Activated CD8-positive, alpha-beta T cell treated with anti-CD3 and anti-CD28 coated beads, Interleukin-2, amount 10 ng/mL, durations not matched to agents 7 days and 5 days (primary cell): ENCODE data around the gene CEP112. TPM values are rescaled to one million over a fixed set of nuclear protein-coding genes. Genes with fewer than 3 reads are reported as not detected.

ENCODE experiments used
- ATAC-seq: fragments of 150-1000 bp; cut with Tn5 transposase; one replicate; pipeline ENCODE4 v1.10.0; 2021; ENCODE audit warnings: moderate library complexity
- CTCF ChIA-PET: fragments of 350-600 bp; sonication (Branson Sonifier 250); formaldehyde crosslinking; loops from one replicate; lab custom pipeline; 2021; ENCODE audit warnings: antibody characterized with exemption; lab: Charles Lee
- POLR2A ChIA-PET: fragments of 350-600 bp; sonication (Branson Sonifier 250); formaldehyde crosslinking; loops from one replicate; lab custom pipeline; 2021; ENCODE audit warnings: antibody characterized with exemption; lab: Charles Lee
- DNase-seq: peaks from one replicate; pipeline ENCODE4 v3.0.0-alpha.2; 2020
- H3K27ac Mint-ChIP-seq: one replicate; pipeline ENCODE4 v1.8.0; 2021; ENCODE audit warnings: mild to moderate bottlenecking, mixed read lengths
- H3K27me3 Mint-ChIP-seq: one replicate; pipeline ENCODE4 v1.8.0; 2021; ENCODE audit warnings: low read depth, mixed read lengths
- H3K36me3 Mint-ChIP-seq: one replicate; pipeline ENCODE4 v1.8.0; 2021; ENCODE audit warnings: low read depth, mixed read lengths
- H3K4me1 Mint-ChIP-seq: one replicate; pipeline ENCODE4 v1.8.0; 2021; ENCODE audit warnings: low read depth, mixed read lengths
- H3K4me3 Mint-ChIP-seq: one replicate; pipeline ENCODE4 v1.8.0; 2021; ENCODE audit warnings: mild to moderate bottlenecking, mixed read lengths
- H3K9me3 Mint-ChIP-seq: one replicate; pipeline ENCODE4 v1.8.0; 2022; ENCODE audit warnings: mixed read lengths; ENCODE audit not compliant: insufficient read depth
- total RNA-seq, 2 experiments: library from RNA; stranded (reverse); gene quantifications; one replicate each; pipeline ENCODE4 v1.2.3, GENCODE V29; 2021

Gene CEP112
- total RNA-seq, 2 experiments from 2014 or later, result 2.3 to 2.7 TPM

DNA sequence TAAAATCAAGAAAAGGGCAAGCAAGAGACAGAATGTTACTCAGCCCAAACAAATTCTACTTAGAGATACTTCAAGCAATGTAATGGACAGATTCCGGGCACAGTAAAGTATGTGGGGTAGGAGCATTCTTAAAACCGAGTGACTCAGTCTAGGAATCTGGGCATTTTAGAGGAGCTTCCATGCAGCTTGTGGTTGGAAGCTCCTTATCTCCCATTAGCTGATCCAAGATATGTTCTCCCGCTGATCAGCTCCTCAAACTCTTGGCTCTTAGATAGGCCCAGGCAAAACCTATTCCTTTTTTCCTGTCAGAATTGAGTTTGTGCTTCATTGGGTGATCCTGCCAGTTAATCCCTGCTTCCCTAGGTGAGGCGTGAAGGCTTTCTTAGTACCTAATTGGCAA is 303.3 kb downstream of the CEP112 start:
- no peak for DNase-seq
- Mint-ChIP-seq H3K4me1 (no peaks in the 10 kb centered on the region), H3K27ac (no peak overlapping the region), H3K4me3 (no peak overlapping the region), H3K27me3 (no peaks in the 10 kb centered on the region), H3K9me3 (no peaks in the 10 kb centered on the region), H3K36me3 (no peaks in the 10 kb centered on the region)
- CTCF ChIA-PET, result no interaction called here
- POLR2A ChIA-PET, result no interaction called here
- ATAC-seq, result no peak

DNA sequence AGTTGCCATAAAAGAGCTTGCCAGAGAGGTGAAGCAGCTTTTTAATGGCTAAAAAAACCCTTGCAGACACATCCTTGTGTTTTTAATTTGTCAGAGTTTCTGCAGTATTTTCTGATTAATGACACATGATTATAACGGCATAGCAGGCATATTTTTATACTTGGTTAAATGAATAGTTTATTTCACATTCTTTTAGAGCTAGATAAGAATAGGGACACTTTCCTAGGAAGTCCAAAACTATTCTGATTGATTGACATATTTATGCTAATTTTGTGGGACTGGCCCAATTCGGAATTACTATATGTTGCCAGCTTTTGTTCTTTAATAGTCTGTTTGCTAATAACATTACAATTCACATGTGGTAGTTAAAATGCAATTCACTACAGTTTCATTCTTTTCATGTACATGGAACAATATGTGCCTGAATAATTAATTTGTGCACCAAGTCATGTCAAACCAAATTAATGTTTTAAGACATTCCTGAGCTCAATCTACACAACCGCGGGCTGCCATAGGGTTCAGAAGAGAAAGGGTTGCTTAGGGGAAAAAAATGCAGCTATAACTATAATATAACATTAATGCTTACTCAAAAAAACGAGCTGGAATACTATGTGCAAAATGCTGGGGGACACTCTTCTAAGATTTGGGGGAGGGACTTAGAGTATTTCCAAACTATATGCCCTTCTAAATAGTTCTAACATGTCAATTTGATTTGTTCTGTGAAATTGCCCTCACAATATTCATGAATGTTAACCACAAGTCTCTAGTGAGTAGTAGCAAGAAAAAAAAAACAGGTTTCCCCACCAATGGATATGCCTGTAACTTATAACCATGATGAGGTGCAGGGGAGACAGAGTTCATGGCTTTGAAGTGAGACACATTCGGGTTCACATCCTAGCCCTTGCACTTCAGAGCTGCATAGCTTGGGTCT is 305.4 kb downstream of the CEP112 start:
- POLR2A ChIA-PET, result no interaction called here
- Mint-ChIP-seq H3K9me3 (no peaks in the 10 kb centered on the region), H3K4me1 (no peaks in the 10 kb centered on the region), H3K27me3 (no peaks in the 10 kb centered on the region), H3K4me3 (no peak overlapping the region), H3K36me3 (no peaks in the 10 kb centered on the region), H3K27ac (no peak overlapping the region)
- no peak for DNase-seq
- CTCF ChIA-PET, result no interaction called here
- no peak for ATAC-seq

DNA sequence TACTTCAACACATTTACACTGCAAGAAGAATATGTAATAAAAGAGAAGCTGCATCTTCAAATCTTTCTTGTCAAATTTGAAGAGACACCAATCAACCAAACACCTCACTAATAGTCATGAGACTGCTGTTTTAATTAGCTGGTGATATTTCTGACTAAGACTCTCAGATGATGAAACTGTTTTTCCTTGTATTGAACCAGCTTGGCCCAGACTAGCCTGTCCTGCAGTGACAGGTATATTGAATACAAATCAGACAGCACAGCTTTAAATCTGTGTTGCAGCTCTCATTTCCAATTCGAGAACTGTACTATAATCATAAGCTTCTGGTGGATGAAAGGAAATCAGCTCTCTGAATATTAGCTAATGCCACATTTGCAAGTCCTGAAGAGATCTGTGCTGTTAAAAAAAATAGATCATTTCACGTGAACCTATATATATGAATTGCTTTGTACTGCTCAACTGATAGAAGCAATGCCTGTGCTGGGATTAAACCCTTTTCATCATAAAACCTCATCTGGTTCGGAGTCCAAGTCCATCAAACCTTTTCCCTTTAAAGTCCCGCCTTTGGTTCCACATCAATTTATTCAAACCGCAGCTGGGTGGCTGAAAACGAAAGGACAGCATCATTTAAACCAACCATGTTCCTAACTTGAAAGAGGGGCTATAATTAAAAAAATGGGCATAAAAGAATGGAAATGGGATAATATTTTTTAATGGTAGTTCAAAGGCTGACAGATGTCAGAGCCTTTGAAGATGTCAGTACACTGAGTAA is 306.2 kb downstream of the CEP112 start:
- no peaks in the 10 kb centered on the region for H3K27me3 Mint-ChIP-seq
- H3K36me3 Mint-ChIP-seq, result no peaks in the 10 kb centered on the region
- ATAC-seq (no peak), DNase-seq (no peak)
- no peak overlapping the region for H3K4me3 Mint-ChIP-seq
- no peaks in the 10 kb centered on the region for H3K9me3 Mint-ChIP-seq
- H3K27ac Mint-ChIP-seq, result no peak overlapping the region
- CTCF ChIA-PET, result no interaction called here
- POLR2A ChIA-PET, result no interaction called here
- H3K4me1 Mint-ChIP-seq, result no peaks in the 10 kb centered on the region

DNA sequence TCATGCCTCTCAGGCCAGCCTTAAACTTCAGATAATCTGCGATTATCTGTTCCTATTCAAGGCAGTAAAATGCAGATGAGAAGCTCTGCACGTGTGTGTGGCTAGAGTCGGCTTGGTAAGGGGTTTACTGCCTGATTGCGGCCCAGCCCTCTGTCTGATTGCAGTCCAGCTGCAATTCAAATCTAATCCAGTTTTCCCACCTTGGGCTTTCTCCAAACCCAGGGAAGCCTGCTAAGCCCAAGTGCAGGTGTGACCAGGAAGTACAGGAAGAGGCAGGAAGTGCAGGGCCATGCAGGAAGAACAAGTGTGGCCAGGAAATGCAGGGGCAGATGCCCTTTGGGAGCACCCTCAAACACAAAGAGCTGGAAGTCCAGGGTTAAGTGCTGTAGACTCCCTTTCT is 314.9 kb downstream of the CEP112 start:
- Mint-ChIP-seq H3K27me3 (peaks cover 8% of the 10 kb centered on the region), H3K36me3 (no peaks in the 10 kb centered on the region), H3K4me3 (no peak overlapping the region), H3K9me3 (no peaks in the 10 kb centered on the region), H3K27ac (no peak overlapping the region), H3K4me1 (no peaks in the 10 kb centered on the region)
- POLR2A ChIA-PET, result no interaction called here
- ATAC-seq (no peak), DNase-seq (no peak)
- CTCF ChIA-PET, result no interaction called here

DNA sequence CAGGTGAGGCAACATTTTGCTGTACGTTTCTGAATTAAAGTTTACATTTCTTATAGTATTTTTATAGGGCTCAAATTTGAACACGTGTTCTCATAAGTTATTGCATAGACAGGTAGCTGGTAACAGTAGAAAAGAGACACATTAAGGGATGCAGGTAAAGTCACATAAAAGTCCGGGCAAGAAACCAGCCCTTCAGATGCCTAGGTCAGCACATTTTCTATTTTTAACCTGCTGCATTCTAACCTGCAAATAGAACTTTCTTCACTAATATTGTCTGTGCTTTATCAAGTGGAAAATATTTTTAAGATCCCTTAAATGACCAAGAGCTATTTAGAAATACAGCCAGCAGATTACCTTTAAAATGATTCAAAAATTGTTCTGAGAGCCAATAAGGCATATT is 323.1 kb downstream of the CEP112 start:
- DNase-seq (no peak), ATAC-seq (no peak)
- ChIA-PET CTCF (no interaction called here), POLR2A (no interaction called here)
- peaks cover 3% of the 10 kb centered on the region for H3K27me3 Mint-ChIP-seq
- H3K27ac Mint-ChIP-seq, result no peak overlapping the region
- no peaks in the 10 kb centered on the region for H3K36me3 Mint-ChIP-seq
- no peaks in the 10 kb centered on the region for H3K4me1 Mint-ChIP-seq
- H3K4me3 Mint-ChIP-seq, result no peak overlapping the region
- H3K9me3 Mint-ChIP-seq, result no peaks in the 10 kb centered on the region

DNA sequence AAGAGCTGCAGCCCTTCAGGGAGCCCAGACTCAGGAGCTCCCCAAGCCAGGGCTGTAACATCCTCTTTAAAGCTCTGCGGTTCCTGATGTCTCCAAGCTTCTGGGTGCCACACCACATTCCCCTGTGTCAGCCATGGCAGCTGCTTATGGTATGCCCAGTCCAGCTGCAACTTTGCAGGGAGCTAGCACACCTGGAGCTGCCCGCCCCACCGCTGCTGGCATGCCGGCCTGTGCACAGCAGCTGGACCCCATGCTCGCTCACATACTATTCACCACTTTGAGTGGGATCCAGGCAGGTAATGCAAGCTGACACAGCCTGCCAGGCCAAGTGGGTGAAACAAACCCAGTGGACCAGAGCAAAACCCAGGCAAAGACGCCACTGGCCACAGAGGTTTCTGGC is 324.9 kb downstream of the CEP112 start:
- H3K27ac Mint-ChIP-seq, result no peak overlapping the region
- no peaks in the 10 kb centered on the region for H3K4me1 Mint-ChIP-seq
- H3K9me3 Mint-ChIP-seq, result no peaks in the 10 kb centered on the region
- no peaks in the 10 kb centered on the region for H3K36me3 Mint-ChIP-seq
- no peaks in the 10 kb centered on the region for H3K27me3 Mint-ChIP-seq
- ATAC-seq (no peak), DNase-seq (no peak)
- CTCF ChIA-PET, result no interaction called here
- POLR2A ChIA-PET, result no interaction called here
- H3K4me3 Mint-ChIP-seq, result no peak overlapping the region

DNA sequence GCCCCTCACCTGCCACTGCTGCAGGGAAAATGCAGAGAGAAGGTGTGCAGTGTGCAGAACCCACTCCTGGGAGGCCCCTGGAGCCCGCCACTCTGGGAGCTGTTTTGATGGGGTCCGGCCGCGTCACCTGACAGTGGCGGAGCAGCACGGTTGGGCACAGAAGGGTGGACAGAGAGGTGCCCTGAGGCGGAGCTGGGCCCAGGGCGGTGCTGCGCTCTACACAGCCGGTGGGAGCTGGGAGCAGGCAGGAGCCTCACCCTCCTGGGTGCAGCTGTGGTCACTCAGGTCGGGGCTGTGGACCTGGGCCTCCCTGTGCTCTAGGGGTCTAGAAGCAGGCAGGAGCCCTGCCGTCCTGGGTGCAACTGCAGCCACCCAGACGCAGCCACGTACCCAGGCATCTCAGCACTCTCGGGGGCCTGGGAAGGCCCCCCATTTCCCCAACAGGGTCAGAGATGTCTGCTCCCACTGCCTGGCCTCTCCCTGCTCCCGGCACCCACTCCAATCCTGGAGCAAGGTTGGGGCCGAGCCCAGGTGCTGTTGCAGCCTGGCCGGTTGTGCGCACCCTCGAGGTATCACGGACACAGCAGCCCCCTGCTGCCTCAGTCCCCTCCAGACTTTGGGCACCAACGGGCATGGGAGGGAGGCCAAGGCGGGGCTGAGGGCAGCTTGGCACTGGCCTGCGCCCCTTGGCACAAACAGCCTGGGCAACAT is 326.1 kb downstream of the CEP112 start:
- peaks cover 2% of the 10 kb centered on the region for H3K27me3 Mint-ChIP-seq
- no peaks in the 10 kb centered on the region for H3K9me3 Mint-ChIP-seq
- H3K27ac Mint-ChIP-seq, result no peak overlapping the region
- ChIA-PET POLR2A (no interaction called here), CTCF (no interaction called here)
- no peaks in the 10 kb centered on the region for H3K4me1 Mint-ChIP-seq
- no peak overlapping the region for H3K4me3 Mint-ChIP-seq
- ATAC-seq, result no peak
- no peaks in the 10 kb centered on the region for H3K36me3 Mint-ChIP-seq
- no peak for DNase-seq

DNA sequence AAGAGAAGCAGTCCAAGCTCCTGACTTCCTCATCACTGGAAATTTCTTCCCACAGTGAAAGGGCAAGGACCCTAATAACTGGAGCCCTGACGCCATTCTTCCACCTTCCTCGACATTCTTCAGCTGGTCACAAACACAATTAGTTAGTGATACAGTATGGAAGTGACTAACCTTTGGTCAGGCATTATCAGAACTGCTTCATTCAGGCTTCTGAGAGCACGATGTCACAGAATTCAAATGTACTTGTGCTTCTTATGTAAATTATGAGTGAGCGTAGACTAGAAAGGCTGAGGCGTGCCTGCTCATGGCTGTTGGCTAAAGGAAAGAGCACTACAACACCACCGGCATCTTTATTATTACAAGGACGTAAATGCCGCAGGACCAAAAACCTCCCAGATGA is 327.5 kb downstream of the CEP112 start:
- no peak for ATAC-seq
- Mint-ChIP-seq H3K4me1 (no peaks in the 10 kb centered on the region), H3K27ac (no peak overlapping the region), H3K36me3 (no peaks in the 10 kb centered on the region), H3K9me3 (no peaks in the 10 kb centered on the region), H3K4me3 (no peak overlapping the region), H3K27me3 (peaks cover 3% of the 10 kb centered on the region)
- POLR2A ChIA-PET, result no interaction called here
- CTCF ChIA-PET, result no interaction called here
- DNase-seq, result no peak

DNA sequence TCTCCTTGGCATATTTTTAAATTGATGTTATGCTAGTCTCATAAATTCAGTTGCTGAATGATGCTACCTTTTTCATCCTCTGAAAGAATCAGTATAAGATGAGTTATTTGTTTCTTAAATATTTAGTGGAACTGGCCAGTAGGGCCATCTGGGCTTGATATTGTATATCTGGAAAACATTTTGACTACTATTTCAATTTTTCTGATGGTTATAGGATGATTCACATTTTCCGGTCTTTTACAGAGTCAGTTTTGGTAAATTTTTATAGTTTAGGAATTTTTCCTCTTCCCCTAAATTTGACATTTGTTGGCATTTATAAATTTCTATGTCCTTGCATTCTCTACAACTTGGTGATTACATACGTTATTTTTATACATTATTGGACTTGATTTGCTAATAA is 334.2 kb downstream of the CEP112 start:
- H3K4me3 Mint-ChIP-seq, result no peak overlapping the region

DNA sequence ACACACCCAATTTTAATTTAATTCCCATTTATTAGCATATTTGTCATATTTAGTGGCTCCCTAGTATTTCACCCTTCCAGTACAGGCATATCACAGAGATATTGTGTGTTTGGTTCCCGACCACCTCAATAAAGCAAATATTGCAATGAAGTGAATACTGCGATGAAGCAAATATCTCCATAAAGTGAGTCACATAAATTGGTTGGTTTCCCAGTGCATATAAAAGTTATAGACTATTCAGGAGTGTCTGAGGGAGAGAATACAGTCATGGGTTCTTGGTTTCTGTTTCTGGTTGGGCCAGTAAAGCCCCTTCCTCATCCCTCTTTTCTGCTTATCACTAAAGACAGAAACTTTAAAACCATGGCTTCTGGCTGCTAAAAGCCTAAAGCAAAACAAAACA is 335.1 kb downstream of the CEP112 start:
- POLR2A ChIA-PET, result no interaction called here
- ATAC-seq, result no peak
- Mint-ChIP-seq H3K36me3 (no peaks in the 10 kb centered on the region), H3K4me1 (no peaks in the 10 kb centered on the region), H3K9me3 (no peaks in the 10 kb centered on the region), H3K27ac (no peak overlapping the region), H3K27me3 (peaks cover 3% of the 10 kb centered on the region), H3K4me3 (no peak overlapping the region)
- CTCF ChIA-PET, result no interaction called here
- DNase-seq, result no peak

More for the DNA sequence above, 334.2 kb downstream of the CEP112 start:
- peaks cover 3% of the 10 kb centered on the region for H3K27me3 Mint-ChIP-seq
- H3K27ac Mint-ChIP-seq, result no peak overlapping the region
- H3K9me3 Mint-ChIP-seq, result no peaks in the 10 kb centered on the region
- ATAC-seq (no peak), DNase-seq (no peak)
- POLR2A ChIA-PET, result no interaction called here
- CTCF ChIA-PET, result no interaction called here
- H3K4me1 Mint-ChIP-seq, result no peaks in the 10 kb centered on the region
- H3K36me3 Mint-ChIP-seq, result no peaks in the 10 kb centered on the region

DNA sequence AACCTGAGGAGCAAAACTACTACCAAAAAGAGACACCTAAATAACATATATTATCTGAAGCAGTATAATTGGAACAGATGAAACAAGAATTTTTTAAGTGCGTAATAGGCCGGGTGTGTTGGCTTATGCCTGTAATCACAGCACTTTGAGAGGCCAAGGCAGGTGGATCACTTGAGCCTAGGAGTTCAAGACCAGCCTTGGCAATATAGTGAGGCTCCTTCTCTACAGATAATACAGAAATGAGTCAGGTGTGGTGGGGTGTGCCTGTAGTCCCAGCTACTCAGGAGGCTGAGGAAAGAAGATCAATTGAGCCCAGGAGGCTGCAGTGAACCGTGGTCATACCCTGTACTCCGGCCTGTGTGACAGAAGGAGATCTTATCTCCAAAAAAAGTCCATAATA is 336.3 kb downstream of the CEP112 start:
- Mint-ChIP-seq H3K27ac (no peak overlapping the region), H3K36me3 (no peaks in the 10 kb centered on the region), H3K27me3 (no peaks in the 10 kb centered on the region), H3K4me1 (no peaks in the 10 kb centered on the region), H3K4me3 (no peak overlapping the region), H3K9me3 (no peaks in the 10 kb centered on the region)
- ChIA-PET CTCF (no interaction called here), POLR2A (no interaction called here)
- no peak for DNase-seq
- no peak for ATAC-seq

DNA sequence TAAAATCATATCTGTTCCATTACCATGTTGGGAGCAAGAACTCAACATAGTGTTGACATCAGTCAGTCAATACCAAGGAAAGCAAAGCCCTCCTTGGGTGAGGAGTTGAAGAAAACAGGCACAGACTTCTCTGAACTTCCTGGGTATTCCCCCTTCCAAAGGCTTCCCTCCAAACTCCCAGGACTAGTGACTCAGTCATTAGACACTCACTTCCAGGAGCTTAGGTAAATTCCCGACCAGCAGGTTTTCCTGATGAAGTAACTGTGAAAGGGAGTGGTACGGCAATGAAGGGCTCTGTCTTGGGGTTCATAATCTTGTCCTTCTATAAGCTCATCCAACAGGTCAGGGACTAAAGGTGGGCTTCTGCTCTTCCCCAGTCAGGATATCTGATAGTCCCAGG is 336.7 kb downstream of the CEP112 start:
- no peaks in the 10 kb centered on the region for H3K36me3 Mint-ChIP-seq
- H3K4me3 Mint-ChIP-seq, result no peak overlapping the region
- POLR2A ChIA-PET, result no interaction called here
- no peaks in the 10 kb centered on the region for H3K4me1 Mint-ChIP-seq
- CTCF ChIA-PET, result no interaction called here
- no peak overlapping the region for H3K27ac Mint-ChIP-seq
- no peak for DNase-seq
- no peaks in the 10 kb centered on the region for H3K27me3 Mint-ChIP-seq
- H3K9me3 Mint-ChIP-seq, result no peaks in the 10 kb centered on the region
- no peak for ATAC-seq
